ENCODE data around the gene ZNF19. TPM values are rescaled to one million over a fixed set of nuclear protein-coding genes. Genes with fewer than 3 reads are reported as not detected.

Gene ZNF19
- total RNA-seq: 5.2 and 5.8 TPM in 2 replicates

DNA sequence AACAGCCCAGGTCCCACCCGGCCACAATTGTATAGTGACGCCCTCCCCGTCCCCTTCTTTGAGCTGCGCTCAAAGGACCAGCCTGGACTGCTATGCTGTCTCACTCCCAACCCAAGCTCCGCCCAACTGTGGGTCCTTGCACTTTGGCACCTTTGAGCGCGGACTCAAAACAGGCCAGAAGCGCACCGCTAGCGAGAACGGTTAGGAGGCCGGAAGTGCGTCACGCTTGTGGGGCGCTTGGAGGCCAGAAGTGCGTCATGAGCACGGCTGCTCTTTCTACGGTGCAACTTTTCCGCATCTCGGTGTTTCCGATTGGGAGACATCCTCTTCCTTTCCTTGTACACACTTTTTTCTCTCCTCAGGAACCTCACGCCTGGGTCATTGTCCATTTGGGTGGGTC is at the start of gene ZNF19:
TSS of gene ZNF19 (minus strand) at position 203 of the 400 bp plus-strand sequence. CDS start 7,210 bp downstream, outside the sequence.

DNA sequence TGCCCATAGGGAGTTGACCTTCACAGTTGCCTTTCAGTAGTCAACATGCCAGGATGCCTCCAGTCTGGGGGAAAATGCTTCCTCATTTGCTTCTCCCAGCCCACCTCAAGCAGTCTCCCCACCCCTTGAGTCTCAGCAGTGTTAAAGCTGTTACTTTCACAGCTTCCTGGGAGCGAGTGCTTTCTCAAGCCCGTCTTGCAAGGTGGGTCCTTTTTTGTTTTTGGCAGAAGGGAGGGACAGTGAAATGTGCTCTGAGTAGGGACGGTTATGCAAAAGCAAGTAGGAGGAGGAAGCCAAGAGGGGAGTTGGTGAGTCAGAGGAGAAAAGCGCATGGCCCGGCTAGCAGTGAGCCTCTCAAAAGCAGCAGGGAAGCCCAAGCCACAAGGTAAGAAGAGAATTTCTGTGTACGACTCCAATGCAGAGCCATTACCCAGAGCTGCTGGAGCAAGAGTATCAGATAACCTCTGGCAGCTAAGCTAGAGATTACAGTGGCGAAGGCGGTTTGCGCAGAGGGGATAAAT is 37.0 kb upstream of the ZNF19 start, which contains the start of gene CHST4:
TSS of gene CHST4 (plus strand) at position 316 of the 521 bp plus-strand sequence. CDS start 10,252 bp downstream, outside the sequence.

DNA sequence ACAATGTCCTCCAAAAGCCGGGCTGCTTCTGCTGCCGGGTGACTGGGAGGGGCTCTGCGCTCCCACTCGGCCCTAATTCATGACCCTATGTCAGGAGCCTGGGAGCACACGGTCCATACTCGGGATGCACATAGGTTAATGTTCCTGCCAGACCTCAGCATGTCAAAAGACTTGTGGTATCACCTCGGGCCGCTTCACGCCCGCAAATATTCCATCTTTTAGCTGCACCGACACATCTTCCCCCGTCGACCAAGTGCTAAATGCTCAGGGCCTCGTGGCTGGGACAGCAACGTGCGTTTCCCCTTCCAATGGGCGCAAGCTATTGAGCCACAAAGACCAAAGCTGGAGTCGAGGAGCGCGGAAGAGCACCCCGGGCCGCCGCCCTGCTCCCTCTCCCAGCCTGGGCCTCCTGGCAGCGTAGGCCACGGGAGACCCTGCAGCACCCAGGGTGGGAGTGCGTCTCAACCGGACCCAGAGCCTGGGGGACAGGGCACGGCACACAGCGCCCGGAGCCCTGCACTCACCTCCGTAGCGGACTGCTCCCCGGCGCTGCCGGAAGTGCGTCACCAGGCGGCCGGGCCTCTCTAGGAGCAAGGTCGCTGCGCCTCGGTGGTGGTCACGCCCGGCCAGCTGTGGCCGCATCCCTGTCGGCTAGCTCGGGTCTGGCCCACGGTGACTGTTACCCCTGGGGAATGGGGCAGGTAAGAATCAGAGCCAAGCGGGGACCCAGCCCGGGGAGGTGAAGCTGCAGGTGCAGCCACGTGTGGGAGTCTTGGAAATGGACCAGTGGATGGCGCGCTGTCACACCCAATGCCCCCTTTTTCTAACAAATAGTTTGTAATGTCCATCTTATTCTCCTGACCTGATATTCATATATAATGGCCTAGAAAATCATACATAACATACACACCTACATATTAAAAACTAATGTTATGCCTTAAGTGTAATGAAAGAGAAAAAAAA is 27.2 kb downstream of the ZNF19 start, which contains the start of gene ZNF23:
TSS of gene ZNF23 (minus strand) at position 562 of the 963 bp plus-strand sequence. CDS start 5,451 bp downstream, outside the sequence.

DNA sequence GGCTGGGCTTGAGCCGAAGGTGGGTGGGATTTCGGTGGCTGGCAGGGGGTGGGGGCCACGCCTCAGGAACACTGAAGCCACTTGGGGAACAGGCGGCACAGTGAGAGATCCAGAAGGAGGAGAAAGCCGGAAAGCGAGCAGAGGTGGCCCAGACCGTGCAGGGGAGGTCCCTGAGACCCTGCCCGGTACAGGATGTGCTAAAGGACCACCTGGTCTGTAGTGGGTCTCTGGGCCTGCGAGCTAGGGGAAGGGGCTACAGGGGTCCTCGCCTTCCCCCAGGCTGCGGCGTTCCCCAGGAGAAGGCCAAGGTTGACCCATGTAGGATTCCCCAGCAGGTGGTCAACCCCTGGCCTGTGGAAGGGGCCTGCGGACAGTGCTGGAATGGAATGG is 47.1 kb downstream of the ZNF19 start, which contains the start of gene TLE7:
TSS of gene TLE7 (minus strand) at position 4 of the 390 bp plus-strand sequence. CDS start 8,730 bp downstream, outside the sequence.

Other genes with a start within 250 kb of the ZNF19 start
- 35.3 and 40.1 TPM in 2 replicates for gene CMTR2, start 199.9 kb downstream of the ZNF19 start, total RNA-seq
- gene CALB2, start 130.6 kb downstream of the ZNF19 start, total RNA-seq: 0.24 and 0.32 TPM in 2 replicates
- not detected in 2 replicates for gene TLE7, start 47.3 kb downstream of the ZNF19 start, total RNA-seq
- 9.7 and 12.3 TPM in 2 replicates for gene ZNF23, start 27.1 kb downstream of the ZNF19 start, total RNA-seq
- not detected in 2 replicates for gene CHST4, start 37.1 kb upstream of the ZNF19 start, total RNA-seq
- gene TAT, start 87.8 kb upstream of the ZNF19 start, total RNA-seq: under 0.01 and 0.16 TPM in 2 replicates
- gene MARVELD3, start 136.9 kb upstream of the ZNF19 start, total RNA-seq: 0.16 and 0.49 TPM in 2 replicates
- 24.3 and 26.3 TPM in 2 replicates for gene PHLPP2, start 235.4 kb upstream of the ZNF19 start, total RNA-seq

All from hair follicle dermal papilla cell (primary cell).